Erythroblast (primary cell): ENCODE measurements around the gene IQCN.

Experiments
- GATA1 ChIP-seq: IDR thresholded peaks from 2 replicates; pipeline ENCODE4 v1.6.1; 2011; ENCODE audit warnings: low read depth, mild to moderate bottlenecking, control low read depth, low read length, moderate library complexity
- POLR2A ChIP-seq: IDR thresholded peaks from 2 replicates; pipeline ENCODE4 v1.6.1; 2011; ENCODE audit warnings: mild to moderate bottlenecking, low read length

GRCh38 chr19:18291590-18292461, 17.6 kb upstream of the IQCN start:
- TF ChIP-seq POLR2A (peak; percentile 55), GATA1 (no peak)
